CD14-positive monocyte (primary cell): ENCODE results near the gene CDH23. TPM values are rescaled to one million over a fixed set of nuclear protein-coding genes. Genes with fewer than 3 reads are reported as not detected.

Experiments
- DNase-seq, 3 donors: peaks; one replicate each; pipeline ENCODE4 v3.0.0-alpha.2; 2011 to 2022
- H2AFZ ChIP-seq: 2 replicates; pipeline ENCODE4 v1.6.0; 2012; ENCODE audit warnings: mild to moderate bottlenecking, low read depth, low read length, inconsistent platforms; ENCODE audit not compliant: insufficient read depth, poor library complexity, severe bottlenecking
- H3K27ac ChIP-seq, 2 donors: 1 replicate in 1 of 2; 2 replicates in 1 of 2; pipeline ENCODE4 v1.5.1; 2012 to 2013; ENCODE audit warnings: low read length in 2 of 2, control low read depth in 1 of 2, inconsistent platforms in 1 of 2, low read depth in 1 of 2, mild to moderate bottlenecking in 1 of 2
- H3K27me3 ChIP-seq, 2 donors: one replicate each; pipeline versions ENCODE4 v1.6.0 to v1.6.1; 2011 to 2013; ENCODE audit warnings: low read length in 2 of 2; ENCODE audit not compliant: control insufficient read depth in 2 of 2, insufficient read depth in 2 of 2
- H3K36me3 ChIP-seq, 2 donors: replicated peaks in 1 of 2; 1 replicate in 1 of 2; 2 replicates in 1 of 2; pipeline versions ENCODE4 v1.5.1 to v1.6.1; 2012 to 2013; ENCODE audit warnings: low read length in 2 of 2, control low read depth in 1 of 2, inconsistent platforms in 1 of 2, mild to moderate bottlenecking in 1 of 2; ENCODE audit not compliant: insufficient read depth in 2 of 2, control insufficient read depth in 1 of 2
- H3K4me1 ChIP-seq, 2 donors: 1 replicate in 1 of 2; 2 replicates in 1 of 2; pipeline versions ENCODE4 v1.5.1 to v1.6.1; 2012 to 2013; ENCODE audit warnings: low read length in 2 of 2, control low read depth in 1 of 2, inconsistent platforms in 1 of 2, mild to moderate bottlenecking in 1 of 2, moderate library complexity in 1 of 2; ENCODE audit not compliant: insufficient read depth in 2 of 2, control insufficient read depth in 1 of 2
- H3K4me2 ChIP-seq: replicated peaks from 2 replicates; pipeline ENCODE3; 2012; ENCODE audit warnings: low read length, moderate library complexity, mild to moderate bottlenecking; ENCODE audit not compliant: poor library complexity, severe bottlenecking; ENCODE audit errors: extremely low read depth
- H3K4me3 ChIP-seq, 3 experiments: fragments of 200-600 bp in 1 of 3; sonication (generic) in 1 of 3; replicated peaks in 1 of 3; 1 replicate in 2 of 3; 2 replicates in 1 of 3; pipeline ENCODE4 v1.5.1; 2011 to 2013; ENCODE audit warnings: low read length in 3 of 3, mild to moderate bottlenecking in 3 of 3, control low read depth in 2 of 3, low read depth in 2 of 3, inconsistent platforms in 1 of 3, moderate library complexity in 1 of 3
- H3K79me2 ChIP-seq: 2 replicates; pipeline ENCODE4 v1.6.0; 2012; ENCODE audit warnings: mild to moderate bottlenecking, control low read depth, inconsistent platforms, low read length, moderate library complexity; ENCODE audit not compliant: insufficient read depth
- H3K9ac ChIP-seq: 2 replicates; pipeline ENCODE4 v1.6.0; 2017; ENCODE audit warnings: low read length, mild to moderate bottlenecking; ENCODE audit not compliant: insufficient read depth, poor library complexity, severe bottlenecking
- H3K9me3 ChIP-seq, 2 donors: replicated peaks in 1 of 2; 1 replicate in 1 of 2; 2 replicates in 1 of 2; pipeline versions ENCODE4 v1.5.1 to v1.6.1; 2012 to 2013; ENCODE audit warnings: low read length in 2 of 2, control low read depth in 1 of 2; ENCODE audit not compliant: control insufficient read depth in 1 of 2, insufficient read depth in 1 of 2
- H4K20me1 ChIP-seq: 2 replicates; pipeline ENCODE4 v1.6.0; 2012; ENCODE audit warnings: mild to moderate bottlenecking, low read length, control low read depth, moderate library complexity; ENCODE audit not compliant: insufficient read depth
- H3K27ac Mint-ChIP-seq, 7 donors: one replicate each; pipeline ENCODE4 v1.8.0; 2020; ENCODE audit warnings: mild to moderate bottlenecking in 7 of 7, mixed read lengths in 7 of 7, moderate library complexity in 6 of 7, inconsistent platforms in 2 of 7
- H3K27me3 Mint-ChIP-seq, 3 donors: one replicate each; pipeline ENCODE4 v1.8.0; 2021 to 2022; ENCODE audit warnings: low read depth in 3 of 3, mild to moderate bottlenecking in 3 of 3, mixed read lengths in 3 of 3, moderate library complexity in 3 of 3, inconsistent platforms in 1 of 3
- H3K36me3 Mint-ChIP-seq, 2 donors: one replicate each; pipeline ENCODE4 v1.8.0; 2020; ENCODE audit warnings: mixed read lengths in 2 of 2, inconsistent platforms in 1 of 2, mild to moderate bottlenecking in 1 of 2
- H3K4me1 Mint-ChIP-seq: one replicate; pipeline ENCODE4 v1.8.0; 2020; ENCODE audit warnings: mild to moderate bottlenecking, mixed read lengths
- H3K4me3 Mint-ChIP-seq, 2 donors: one replicate each; pipeline ENCODE4 v1.8.0; 2020; ENCODE audit warnings: mild to moderate bottlenecking in 2 of 2, mixed read lengths in 2 of 2, moderate library complexity in 1 of 2
- H3K9me3 Mint-ChIP-seq, 7 donors: one replicate each; pipeline ENCODE4 v1.8.0; 2020 to 2022; ENCODE audit warnings: mixed read lengths in 7 of 7, mild to moderate bottlenecking in 6 of 7, moderate library complexity in 6 of 7, inconsistent platforms in 2 of 7
- WGBS: methylation state at CpG from one replicate; pipeline ENCODE4 v1.1.5; 2013; ENCODE audit warnings: missing lambda C conversion rate; ENCODE audit not compliant: insufficient coverage; 5-methylcytosine and 5-hydroxymethylcytosine counted together
- intact Hi-C, 2 donors: fragments of 100-400 bp; cut with micrococcal nuclease; formaldehyde crosslinking; loops; one replicate each; pipeline versions ENCODE4 v1.15.0 to v1.15.1; 2023
- polyA plus RNA-seq, 3 donors: library from polyadenylated mRNA; depleted of rRNA in 1 of 3; unstranded in 2 of 3; stranded (reverse) in 1 of 3; fragments of 300-500 nt in 2 of 3; fragments of >200 nt in 1 of 3; fragmentation: Illumina TruSeq in 2 of 3; gene quantifications; 1 replicate in 2 of 3; 2 replicates in 1 of 3; pipeline ENCODE4 v1.2.3, GENCODE V29; 2012 to 2021
- TF ChIP-seq, protein P1 (sequence below): fragments of 200-600 bp; IDR thresholded peaks from one replicate; pipeline ENCODE4 v1.8.0; 2022; ENCODE audit warnings: antibody characterized with exemption, mild to moderate bottlenecking

The CDH23 gene
- polyA plus RNA-seq, 3 donors, result 8.2 to 36.2 (median 10.5) TPM

- Histone ChIP-seq H3K36me3 (peaks cover 96 to 98% of the 10 kb centered on the region in 2 donors), H3K9me3 (peaks cover 0 to under 1% of the 10 kb centered on the region in 2 donors), H3K27me3 (no peaks in the 10 kb centered on the region), H4K20me1 (peaks cover 100% of the 10 kb centered on the region), H3K4me2 (no peak overlapping the region), H3K4me1 (peaks cover 81 to 95% of the 10 kb centered on the region in 2 donors), H3K27ac (peak overlapping the region in 1 of 2 donors; percentile 89), H2AFZ (no peak overlapping the region), H3K4me3 (no peak overlapping the region), H3K9ac (no peak overlapping the region), H3K79me2 (peaks cover 97% of the 10 kb centered on the region)
- Mint-ChIP-seq H3K9me3 (peaks cover 0 to 2% (median under 1%) of the 10 kb centered on the region in 7 donors), H3K36me3 (peaks cover 95 to 100% of the 10 kb centered on the region in 2 donors), H3K27me3 (peaks cover 0 to 2% (median 0%) of the 10 kb centered on the region in 3 donors), H3K27ac (peak overlapping the region in 4 of 7 donors; percentile 40 to 81 (median 58)), H3K4me1 (peaks cover 78% of the 10 kb centered on the region), H3K4me3 (no peak overlapping the region)
- intact Hi-C loops, result no loop called here
- TF ChIP-seq, protein P1, sequence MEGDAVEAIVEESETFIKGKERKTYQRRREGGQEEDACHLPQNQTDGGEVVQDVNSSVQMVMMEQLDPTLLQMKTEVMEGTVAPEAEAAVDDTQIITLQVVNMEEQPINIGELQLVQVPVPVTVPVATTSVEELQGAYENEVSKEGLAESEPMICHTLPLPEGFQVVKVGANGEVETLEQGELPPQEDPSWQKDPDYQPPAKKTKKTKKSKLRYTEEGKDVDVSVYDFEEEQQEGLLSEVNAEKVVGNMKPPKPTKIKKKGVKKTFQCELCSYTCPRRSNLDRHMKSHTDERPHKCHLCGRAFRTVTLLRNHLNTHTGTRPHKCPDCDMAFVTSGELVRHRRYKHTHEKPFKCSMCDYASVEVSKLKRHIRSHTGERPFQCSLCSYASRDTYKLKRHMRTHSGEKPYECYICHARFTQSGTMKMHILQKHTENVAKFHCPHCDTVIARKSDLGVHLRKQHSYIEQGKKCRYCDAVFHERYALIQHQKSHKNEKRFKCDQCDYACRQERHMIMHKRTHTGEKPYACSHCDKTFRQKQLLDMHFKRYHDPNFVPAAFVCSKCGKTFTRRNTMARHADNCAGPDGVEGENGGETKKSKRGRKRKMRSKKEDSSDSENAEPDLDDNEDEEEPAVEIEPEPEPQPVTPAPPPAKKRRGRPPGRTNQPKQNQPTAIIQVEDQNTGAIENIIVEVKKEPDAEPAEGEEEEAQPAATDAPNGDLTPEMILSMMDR, result no peak
- WGBS, result no CpG with 5 or more reads among the region's 3 CpGs
- no peak for DNase-seq
Observed at GRCh38 chr10:71824333-71824732, 427.6 kb downstream of the CDH23 start.

GRCh38 chr10:71825217-71825616 is 428.5 kb downstream of the CDH23 start:
- Mint-ChIP-seq H3K4me3 (no peak overlapping the region), H3K27ac (peak overlapping the region in 5 of 7 donors; percentile 1 to 79 (median 40)), H3K27me3 (peaks cover 0 to 2% (median 0%) of the 10 kb centered on the region in 3 donors), H3K36me3 (peaks cover 93 to 100% of the 10 kb centered on the region in 2 donors), H3K4me1 (peaks cover 76% of the 10 kb centered on the region), H3K9me3 (peaks cover 4 to 10% (median 9%) of the 10 kb centered on the region in 7 donors)
- 97% methylated on average over 8 of the region's 11 CpGs for WGBS
- Histone ChIP-seq H3K4me1 (peaks cover 81 to 95% of the 10 kb centered on the region in 2 donors), H3K9me3 (peaks cover 0 to 6% of the 10 kb centered on the region in 2 donors), H3K36me3 (peaks cover 95 to 98% of the 10 kb centered on the region in 2 donors), H2AFZ (no peak overlapping the region), H3K27me3 (no peaks in the 10 kb centered on the region), H4K20me1 (peaks cover 100% of the 10 kb centered on the region), H3K4me3 (no peak overlapping the region), H3K9ac (no peak overlapping the region), H3K27ac (peak overlapping the region; percentile 11 to 44), H3K4me2 (no peak overlapping the region), H3K79me2 (peaks cover 93% of the 10 kb centered on the region)
- intact Hi-C loops, result no loop called here
- DNase-seq, result no peak
- TF ChIP-seq, protein P1, result no peak
